Stomach smooth muscle (tissue), 2 donors: ENCODE results near the gene TARBP1.
"Not testable (repeated sequence)": the region's sequence is repeated elsewhere in the genome, so short reads cannot be mapped to it uniquely, and the experiment has no call there.

ENCODE experiments used
- H3K27ac ChIP-seq: one replicate; pipeline ENCODE4 v1.7.0; 2013; ENCODE audit warnings: mild to moderate bottlenecking, low read length, inconsistent platforms
- H3K27me3 ChIP-seq, 2 donors: one replicate each; pipeline ENCODE4 v1.7.0; 2013; ENCODE audit warnings: low read length in 2 of 2; ENCODE audit not compliant: insufficient read depth in 2 of 2, control insufficient read depth in 1 of 2
- H3K36me3 ChIP-seq, 2 donors: one replicate each; pipeline ENCODE4 v1.7.0; 2013; ENCODE audit warnings: low read length in 2 of 2; ENCODE audit not compliant: control insufficient read depth in 2 of 2, insufficient read depth in 2 of 2
- H3K4me1 ChIP-seq: one replicate; pipeline ENCODE4 v1.7.0; 2013; ENCODE audit warnings: low read length; ENCODE audit not compliant: control insufficient read depth, insufficient read depth
- H3K4me3 ChIP-seq, 2 donors: one replicate each; pipeline ENCODE4 v1.7.0; 2013; ENCODE audit warnings: low read length in 2 of 2
- H3K9ac ChIP-seq, 2 donors: one replicate each; pipeline ENCODE4 v1.7.0; 2013; ENCODE audit warnings: low read length in 2 of 2, mild to moderate bottlenecking in 1 of 2
- H3K9me3 ChIP-seq, 2 donors: one replicate each; pipeline ENCODE4 v1.7.0; 2013; ENCODE audit warnings: low read length in 2 of 2; ENCODE audit not compliant: control insufficient read depth in 2 of 2
- donor health status: healthy.
- donor health status: Pancreatic carcinoma.

Gene TARBP1

DNA sequence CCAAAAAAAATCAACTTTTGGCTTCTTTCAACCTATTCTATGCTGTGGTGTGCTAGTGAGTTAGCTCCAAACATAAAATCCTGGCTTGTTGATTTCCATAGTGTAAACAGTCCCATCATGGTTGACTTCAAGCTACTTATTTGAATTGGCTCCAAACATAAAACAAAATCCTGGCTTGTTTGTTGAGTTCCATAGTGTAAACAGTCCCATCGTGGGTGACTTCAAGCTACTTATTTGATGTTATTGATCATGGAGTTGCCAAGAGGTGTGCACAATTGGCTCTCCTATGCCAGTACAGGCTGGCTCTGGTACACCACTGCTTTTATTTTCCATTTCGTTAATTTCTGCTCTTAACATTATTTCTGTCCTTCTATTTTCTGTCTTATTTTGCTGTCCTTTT is 107.6 kb downstream of the TARBP1 start:
- peaks cover 6 to 10% of the 10 kb centered on the region in 2 donors for H3K36me3 ChIP-seq
- H3K27ac ChIP-seq = no peak overlapping the region
- H3K9ac ChIP-seq = no peak overlapping the region
- H3K4me3 ChIP-seq = no peak overlapping the region
- no peaks in the 10 kb centered on the region for H3K9me3 ChIP-seq
- peaks cover 4% of the 10 kb centered on the region for H3K4me1 ChIP-seq
- H3K27me3 ChIP-seq = no peaks in the 10 kb centered on the region

GRCh38 chr1:234369784-234370183 is 109.2 kb downstream of the TARBP1 start:
- H3K9me3 ChIP-seq = no peaks in the 10 kb centered on the region
- H3K4me1 ChIP-seq = peaks cover 3% of the 10 kb centered on the region
- no peaks in the 10 kb centered on the region for H3K27me3 ChIP-seq
- no peak overlapping the region for H3K9ac ChIP-seq
- H3K27ac ChIP-seq = no peak overlapping the region
- no peak overlapping the region for H3K4me3 ChIP-seq
- H3K36me3 ChIP-seq = no peaks in the 10 kb centered on the region

DNA sequence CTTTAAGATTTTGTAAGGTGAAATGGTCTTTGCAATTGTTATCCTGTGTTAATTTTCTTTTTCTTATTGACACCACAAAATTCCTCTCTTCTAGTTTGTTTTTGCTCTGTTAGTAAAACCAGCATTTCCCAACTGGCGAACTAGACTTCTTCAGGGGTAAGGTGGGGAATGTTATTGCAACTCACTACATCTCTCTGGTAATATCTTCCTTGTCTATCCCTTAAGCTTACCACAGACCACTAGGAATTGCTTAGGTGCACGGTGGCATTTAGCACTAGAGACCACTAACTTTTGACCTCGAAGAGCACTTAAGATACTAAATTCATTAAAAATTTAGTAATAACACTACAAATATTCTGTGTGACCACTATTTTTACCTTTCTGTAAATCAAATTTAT is 109.9 kb downstream of the TARBP1 start:
- Histone ChIP-seq H3K36me3 (no peaks in the 10 kb centered on the region), H3K9me3 (no peaks in the 10 kb centered on the region), H3K27ac (no peak overlapping the region), H3K27me3 (no peaks in the 10 kb centered on the region), H3K9ac (no peak overlapping the region), H3K4me3 (no peak overlapping the region), H3K4me1 (no peaks in the 10 kb centered on the region)

GRCh38 chr1:234368320-234369032 is 110.5 kb downstream of the TARBP1 start:
- Histone ChIP-seq H3K27ac (no peak overlapping the region), H3K27me3 (no peaks in the 10 kb centered on the region), H3K9me3 (no peaks in the 10 kb centered on the region), H3K4me3 (no peak overlapping the region), H3K9ac (no peak overlapping the region), H3K36me3 (no peaks in the 10 kb centered on the region), H3K4me1 (no peaks in the 10 kb centered on the region)

GRCh38 chr1:234362558-234362957 is 116.4 kb downstream of the TARBP1 start:
- Histone ChIP-seq H3K9ac (no peak overlapping the region), H3K27me3 (no peaks in the 10 kb centered on the region), H3K27ac (no peak overlapping the region), H3K9me3 (no peaks in the 10 kb centered on the region), H3K36me3 (no peaks in the 10 kb centered on the region), H3K4me3 (no peak overlapping the region), H3K4me1 (no peaks in the 10 kb centered on the region)

GRCh38 chr1:234361102-234361603 is 117.8 kb downstream of the TARBP1 start:
- H3K9me3 ChIP-seq = no peaks in the 10 kb centered on the region
- no peak overlapping the region for H3K9ac ChIP-seq
- H3K27ac ChIP-seq = no peak overlapping the region
- H3K36me3 ChIP-seq = no peaks in the 10 kb centered on the region
- H3K27me3 ChIP-seq = peaks cover 0 to 3% of the 10 kb centered on the region in 2 donors
- H3K4me1 ChIP-seq = no peaks in the 10 kb centered on the region
- no peak overlapping the region for H3K4me3 ChIP-seq

DNA sequence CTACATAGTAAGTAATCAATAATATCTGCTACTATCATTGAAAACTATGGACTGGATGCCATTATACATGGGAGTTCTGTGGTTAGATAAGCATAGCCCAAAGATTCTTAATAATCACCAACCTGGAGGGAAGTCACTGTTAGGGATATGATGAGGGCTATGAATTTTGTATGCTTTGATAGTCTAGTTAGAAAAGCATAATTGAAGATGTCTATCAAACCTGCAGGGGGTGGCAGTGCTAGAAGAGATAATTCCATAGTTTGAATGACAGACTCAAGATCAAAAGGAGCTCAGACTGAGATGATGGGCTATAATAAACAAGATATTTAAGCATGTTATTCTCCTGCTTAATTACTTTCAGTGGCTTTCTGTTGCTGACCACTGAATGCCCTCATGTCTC is 121.1 kb downstream of the TARBP1 start:
- no peaks in the 10 kb centered on the region for H3K9me3 ChIP-seq
- no peak overlapping the region for H3K9ac ChIP-seq
- peaks cover 0 to 3% of the 10 kb centered on the region in 2 donors for H3K27me3 ChIP-seq
- H3K27ac ChIP-seq = no peak overlapping the region
- H3K36me3 ChIP-seq = no peaks in the 10 kb centered on the region
- H3K4me3 ChIP-seq = no peak overlapping the region
- H3K4me1 ChIP-seq = no peaks in the 10 kb centered on the region

DNA sequence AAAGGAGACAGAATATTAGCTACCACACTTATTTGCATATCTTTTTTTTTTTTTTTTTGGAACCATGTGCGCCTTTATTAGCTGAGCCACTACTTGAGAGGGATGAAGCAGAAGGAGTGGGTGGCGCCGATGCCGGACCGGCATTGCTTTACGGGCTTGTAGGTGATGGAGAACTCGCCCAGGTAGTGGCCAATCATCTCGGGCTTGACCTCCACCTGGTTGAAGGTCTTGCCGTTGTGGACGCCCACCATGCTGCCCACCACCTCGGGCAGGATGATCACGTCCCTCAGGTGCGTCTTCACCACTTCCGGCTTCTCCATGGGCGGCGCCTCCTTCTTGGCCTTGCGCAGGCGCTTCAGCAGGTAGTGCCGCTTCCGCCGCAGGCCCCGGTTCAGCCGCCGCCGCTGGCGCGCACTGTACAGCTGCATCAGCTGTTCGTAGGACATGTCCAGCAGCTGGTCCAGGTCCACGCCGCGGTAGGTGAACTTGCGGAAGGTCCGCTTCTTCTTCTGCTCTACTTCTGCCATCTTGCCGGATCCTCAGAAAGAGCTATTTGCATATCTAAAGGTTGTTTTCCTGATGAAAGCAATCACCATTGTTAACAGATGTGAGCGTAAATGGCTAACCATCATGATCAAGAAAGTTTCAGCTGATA is 122.2 kb downstream of the TARBP1 start:
- H3K9ac ChIP-seq, H3K9me3 ChIP-seq, H3K27me3 ChIP-seq, H3K36me3 ChIP-seq, H3K4me1 ChIP-seq, H3K27ac ChIP-seq: not testable (repeated sequence)
- peak overlapping the region in 1 of 2 donors; percentile 35 for H3K4me3 ChIP-seq

DNA sequence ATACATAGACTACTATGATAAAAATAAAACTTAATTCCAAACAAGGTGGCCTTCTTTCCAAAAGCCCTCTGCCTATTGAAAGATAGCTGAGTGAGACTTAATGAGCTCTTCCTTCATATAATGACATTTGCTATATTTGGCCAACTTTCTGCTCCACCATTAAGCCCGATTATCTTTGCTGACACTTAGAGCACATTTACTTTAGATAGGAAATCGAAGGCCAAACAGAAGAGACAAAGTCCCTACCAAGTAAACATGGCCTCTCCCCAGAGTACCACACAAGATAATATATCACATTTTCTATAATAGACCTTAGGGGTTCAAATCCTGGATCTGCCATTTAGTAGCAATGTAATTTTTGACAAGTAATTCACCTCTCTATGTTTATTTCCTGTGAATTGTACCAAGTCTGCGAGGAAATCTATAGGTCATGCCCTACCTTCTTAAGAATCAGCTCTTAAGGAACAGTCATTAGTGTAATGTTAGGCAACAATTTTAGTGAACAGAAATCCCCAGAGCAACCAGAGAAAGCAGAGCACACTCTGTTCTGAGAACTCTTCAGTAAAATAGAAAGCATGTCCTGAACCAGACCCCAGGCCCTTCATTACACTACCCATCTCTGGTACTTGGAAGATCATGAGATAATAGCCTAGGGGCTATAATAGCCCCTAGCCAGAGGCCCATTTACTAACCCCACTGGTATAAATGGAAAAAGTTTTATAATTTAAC is 123.0 kb downstream of the TARBP1 start:
- no peaks in the 10 kb centered on the region for H3K36me3 ChIP-seq
- peaks cover 0 to 3% of the 10 kb centered on the region in 2 donors for H3K27me3 ChIP-seq
- H3K4me1 ChIP-seq = no peaks in the 10 kb centered on the region
- no peak overlapping the region for H3K4me3 ChIP-seq
- no peak overlapping the region for H3K9ac ChIP-seq
- no peaks in the 10 kb centered on the region for H3K9me3 ChIP-seq
- no peak overlapping the region for H3K27ac ChIP-seq

GRCh38 chr1:234348964-234349363 is 130.0 kb downstream of the TARBP1 start:
- Histone ChIP-seq H3K27me3 (no peaks in the 10 kb centered on the region), H3K4me3 (no peak overlapping the region), H3K36me3 (no peaks in the 10 kb centered on the region), H3K4me1 (no peaks in the 10 kb centered on the region), H3K9ac (no peak overlapping the region), H3K9me3 (no peaks in the 10 kb centered on the region), H3K27ac (no peak overlapping the region)
